Cardiac muscle cell (in vitro differentiated cells and primary cell): ENCODE results near the gene ZNF365. TPM values are rescaled to one million over a fixed set of nuclear protein-coding genes. Genes with fewer than 3 reads are reported as not detected.

Experiments
- DNase-seq, 2 donors: peaks; one replicate each; pipeline versions ENCODE4 v3.0.0 to v3.0.0-alpha.2; 2010 to 2017; ENCODE audit warnings: low read depth in 1 of 2, low spot score in 1 of 2
- H3K27ac ChIP-seq: fragments of 200-600 bp; sonication (generic); 2 replicates; pipeline ENCODE4 v1.5.1; 2016
- H3K27me3 ChIP-seq: fragments of 200-600 bp; sonication (generic); 2 replicates; pipeline ENCODE4 v1.6.0; 2016; ENCODE audit warnings: control low read depth
- H3K36me3 ChIP-seq: fragments of 200-600 bp; sonication (generic); 2 replicates; pipeline ENCODE4 v1.5.1; 2016; ENCODE audit warnings: control low read depth
- H3K4me1 ChIP-seq: fragments of 200-600 bp; sonication (generic); 2 replicates; pipeline ENCODE4 v1.8.1; 2017; ENCODE audit warnings: low read depth, mild to moderate bottlenecking, mixed run types
- H3K4me3 ChIP-seq: fragments of 200-600 bp; sonication (generic); 2 replicates; pipeline ENCODE4 v1.5.1; 2016; ENCODE audit warnings: mild to moderate bottlenecking
- H3K9me3 ChIP-seq: fragments of 200-600 bp; sonication (generic); 2 replicates; pipeline ENCODE4 v1.5.1; 2017; ENCODE audit warnings: low read depth, mild to moderate bottlenecking, control low read depth
- CTCF ChIP-seq: IDR thresholded peaks from 2 replicates; pipeline ENCODE4 v1.5.1; 2012; ENCODE audit warnings: low read depth, mild to moderate bottlenecking, low read length
- polyA plus RNA-seq: library from polyadenylated mRNA; unstranded; fragments of >200 nt; fragmentation: Nextera tagmentation; extraction: Ambion mirVana; gene quantifications from 2 replicates; pipeline ENCODE4 v1.2.1, GENCODE V29; 2016
- total RNA-seq: library from RNA; depleted of rRNA; stranded (reverse); fragments of >200 nt; gene quantifications from 2 replicates; pipeline ENCODE4 v1.2.3, GENCODE V29; 2016

Gene ZNF365
- total and polyA plus RNA-seq, 2 experiments from 2014 or later, result not detected

GRCh38 chr10:62413048-62413447 is 38.9 kb downstream of the ZNF365 start:
- peaks cover 13% of the 10 kb centered on the region for H3K27me3 ChIP-seq
- no peak overlapping the region for H3K27ac ChIP-seq
- H3K9me3 ChIP-seq, result no peaks in the 10 kb centered on the region
- no peak for DNase-seq
- H3K4me3 ChIP-seq, result no peak overlapping the region
- no peaks in the 10 kb centered on the region for H3K4me1 ChIP-seq
- TF ChIP-seq CTCF, result no peak
- H3K36me3 ChIP-seq, result no peaks in the 10 kb centered on the region

- Histone ChIP-seq H3K4me1 (no peaks in the 10 kb centered on the region), H3K9me3 (no peaks in the 10 kb centered on the region), H3K36me3 (no peaks in the 10 kb centered on the region), H3K4me3 (no peak overlapping the region), H3K27me3 (peaks cover 13% of the 10 kb centered on the region), H3K27ac (no peak overlapping the region)
- no peak for TF ChIP-seq CTCF
- DNase-seq, result no peak
Observed at GRCh38 chr10:62413652-62414051, 39.5 kb downstream of the ZNF365 start.

DNA sequence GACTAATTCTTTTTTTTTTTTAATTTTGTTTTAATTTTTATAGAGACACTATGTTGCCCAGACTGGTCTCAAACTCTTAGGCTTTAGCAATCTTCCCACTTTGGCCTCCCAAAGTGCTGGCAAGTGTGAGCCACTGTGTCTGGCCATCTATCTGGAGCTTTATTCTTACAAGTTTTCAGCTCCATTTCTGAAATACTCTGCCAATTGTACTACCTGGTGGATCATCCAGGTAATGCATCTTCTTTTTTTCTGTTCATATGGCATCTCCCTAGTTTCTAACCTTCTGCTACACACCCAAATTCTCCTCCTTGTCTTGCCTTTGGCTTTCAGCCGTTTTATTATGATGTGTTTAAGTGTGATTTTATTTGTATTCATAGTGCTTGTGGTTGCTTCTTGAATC is 40.2 kb downstream of the ZNF365 start:
- no peak for TF ChIP-seq CTCF
- Histone ChIP-seq H3K9me3 (no peaks in the 10 kb centered on the region), H3K27me3 (peaks cover 13% of the 10 kb centered on the region), H3K27ac (no peak overlapping the region), H3K36me3 (no peaks in the 10 kb centered on the region), H3K4me1 (no peaks in the 10 kb centered on the region), H3K4me3 (no peak overlapping the region)
- no peak for DNase-seq

GRCh38 chr10:62422068-62422590 is 48.0 kb downstream of the ZNF365 start:
- no peak overlapping the region for H3K4me3 ChIP-seq
- peaks cover 12% of the 10 kb centered on the region for H3K27me3 ChIP-seq
- TF ChIP-seq CTCF, result no peak
- H3K9me3 ChIP-seq, result no peaks in the 10 kb centered on the region
- DNase-seq, result peak in 1 of 2 donors; percentile 34
- H3K27ac ChIP-seq, result no peak overlapping the region
- no peaks in the 10 kb centered on the region for H3K4me1 ChIP-seq
- no peaks in the 10 kb centered on the region for H3K36me3 ChIP-seq

DNA sequence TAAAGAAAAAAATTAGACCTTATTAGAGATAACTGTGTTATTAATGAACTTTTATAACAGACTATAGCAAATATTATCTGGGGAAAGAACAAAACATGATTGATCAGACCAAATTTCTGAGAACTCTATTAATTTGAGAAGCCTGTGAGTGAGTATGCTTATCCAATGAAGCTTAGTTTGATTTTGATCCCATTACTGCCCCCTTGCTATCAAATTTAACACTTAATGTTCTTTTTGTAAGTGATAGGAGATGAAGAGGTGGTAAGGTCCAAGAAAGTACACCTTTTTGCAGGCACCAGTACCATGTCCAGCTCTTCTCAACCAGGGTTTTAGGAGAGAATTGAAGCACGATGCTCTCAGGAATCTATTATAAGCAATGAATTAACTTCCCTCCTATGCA is 49.9 kb downstream of the ZNF365 start:
- Histone ChIP-seq H3K27me3 (peaks cover 9% of the 10 kb centered on the region), H3K9me3 (no peaks in the 10 kb centered on the region), H3K27ac (no peak overlapping the region), H3K36me3 (no peaks in the 10 kb centered on the region), H3K4me3 (no peak overlapping the region), H3K4me1 (no peaks in the 10 kb centered on the region)
- no peak for DNase-seq
- no peak for TF ChIP-seq CTCF

DNA sequence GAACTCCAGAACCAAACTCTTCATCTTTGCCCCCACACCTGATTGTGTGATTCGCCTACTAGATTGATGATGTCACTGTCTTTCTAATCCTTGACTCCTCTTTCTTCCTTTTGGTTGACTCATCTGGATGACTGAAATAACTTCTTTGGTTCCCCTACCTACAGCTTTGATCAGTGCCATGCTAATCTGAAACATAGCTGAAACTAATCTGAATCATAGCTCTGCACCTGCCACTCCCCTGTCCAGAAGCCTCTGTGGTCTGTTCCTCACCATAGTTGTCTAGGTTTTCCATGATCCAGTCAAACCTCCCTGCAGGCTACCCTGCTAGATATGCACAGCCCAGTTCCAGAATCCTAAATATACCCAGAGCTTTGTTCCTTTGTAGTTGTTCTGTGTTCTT is 51.9 kb downstream of the ZNF365 start:
- no peak for DNase-seq
- Histone ChIP-seq H3K36me3 (no peaks in the 10 kb centered on the region), H3K9me3 (no peaks in the 10 kb centered on the region), H3K4me1 (no peaks in the 10 kb centered on the region), H3K27ac (no peak overlapping the region), H3K4me3 (no peak overlapping the region), H3K27me3 (peaks cover 7% of the 10 kb centered on the region)
- TF ChIP-seq CTCF, result no peak
